ENCODE results near the gene CABP5.
"Not testable (repeated sequence)": the region's sequence is repeated elsewhere in the genome, so short reads cannot be mapped to it uniquely, and the experiment has no call there.

Gene CABP5

DNA sequence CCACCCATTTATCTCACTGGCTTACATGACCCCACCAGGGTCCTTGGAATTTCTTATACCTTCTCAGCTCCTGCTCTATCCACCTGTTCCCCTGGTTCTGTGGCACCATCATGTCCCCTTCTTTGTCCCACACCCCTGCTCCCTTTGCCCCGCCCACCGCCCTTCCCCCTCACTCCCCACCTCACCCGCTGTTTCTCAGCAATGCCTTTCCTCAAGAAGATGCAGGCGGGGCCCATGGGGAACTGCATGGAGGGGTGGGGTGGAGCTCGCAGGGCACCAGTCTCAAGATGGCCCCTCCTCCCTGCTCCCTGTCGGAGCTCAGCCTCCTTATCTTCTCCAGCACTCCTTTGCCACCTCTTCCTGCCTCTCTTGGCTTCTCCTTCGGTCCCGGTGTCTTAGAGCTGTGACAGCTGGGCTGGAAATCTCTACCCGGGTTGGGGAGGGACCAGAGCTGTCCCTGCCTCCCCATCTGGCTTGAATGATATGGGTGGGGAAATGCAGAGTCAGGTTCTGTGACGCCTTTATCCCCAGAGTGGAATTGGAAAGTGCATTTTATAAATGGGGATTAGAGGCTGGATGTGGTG is at the start of gene CABP5:
TSS of gene CABP5 (minus strand) at position 405 of the 584 bp plus-strand sequence. CDS start at position 248, 157 bp downstream.
- Mint-ChIP-seq H3K4me3 (no peak within 1 kb of the TSS), H3K4me1 (ENCODE audit: low read depth) (no peaks in the 10 kb centered on the region), H3K9me3 (no peaks in the 10 kb centered on the region), H3K36me3 (ENCODE audit: low read depth) (no peaks in the 10 kb centered on the region), H3K27me3 (ENCODE audit: low read depth) (no peaks in the 10 kb centered on the region), H3K27ac (no peak within 1 kb of the TSS)

DNA sequence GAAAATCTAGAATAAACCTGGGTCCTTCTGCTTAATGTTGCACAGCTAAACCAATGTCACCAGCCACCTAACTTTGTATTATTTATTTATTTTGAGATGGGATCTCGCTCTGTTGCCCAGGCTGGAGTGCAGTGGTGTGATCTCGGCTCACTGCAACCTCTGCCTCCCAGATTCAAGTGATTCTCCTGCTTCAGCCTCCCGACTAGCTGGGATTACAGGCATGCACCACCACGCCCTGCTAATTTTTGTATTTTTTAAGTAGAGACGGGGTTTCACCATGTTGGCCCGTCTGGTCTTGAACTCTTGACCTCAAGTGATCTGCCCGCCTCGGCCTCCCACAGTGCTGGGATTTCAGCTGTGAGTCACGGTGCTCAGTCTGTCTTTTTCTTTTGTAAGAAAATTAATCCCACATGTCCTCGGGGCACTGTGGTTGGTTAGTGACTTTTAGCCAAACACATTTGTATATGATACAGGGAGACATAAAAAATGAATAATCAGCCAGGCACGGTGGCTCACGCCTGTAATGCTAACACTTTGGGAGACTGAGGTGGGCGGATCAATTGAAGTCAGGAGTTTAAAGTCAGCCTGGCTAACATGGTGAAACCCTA is 47.3 kb upstream of the CABP5 start:
- peaks cover 12% of the 10 kb centered on the region for H3K9me3 Mint-ChIP-seq
- not testable (repeated sequence) for H3K4me1 Mint-ChIP-seq (ENCODE audit: low read depth); H3K27me3 Mint-ChIP-seq (ENCODE audit: low read depth); H3K4me3 Mint-ChIP-seq; H3K27ac Mint-ChIP-seq
- peaks cover 28% of the 10 kb centered on the region for H3K36me3 Mint-ChIP-seq (ENCODE audit: low read depth)

DNA sequence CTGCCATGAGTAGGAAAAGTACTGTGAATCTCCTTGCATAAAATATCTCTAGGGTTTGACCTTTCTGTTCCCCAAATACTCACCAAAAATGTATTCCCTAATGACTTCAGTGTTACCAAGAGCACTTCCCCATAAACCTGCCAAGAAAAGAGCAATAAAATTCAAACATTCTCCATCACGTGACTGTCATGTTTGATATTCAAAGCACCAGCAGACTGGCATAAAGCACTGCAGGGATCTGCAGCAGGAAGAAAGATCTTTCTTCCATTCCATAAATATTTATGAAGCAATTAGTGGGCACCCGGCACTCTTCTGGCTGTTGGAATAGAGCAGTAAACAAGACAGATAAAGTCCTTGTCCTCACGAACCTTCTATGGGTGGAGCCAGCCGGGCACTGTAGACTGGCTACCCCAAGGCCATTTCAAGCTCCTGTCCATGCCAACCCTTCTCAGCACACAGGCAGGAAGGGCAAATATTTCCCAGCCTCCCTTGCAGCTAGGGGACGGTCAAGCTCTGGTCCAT is 46.5 kb upstream of the CABP5 start:
- no peaks in the 10 kb centered on the region for H3K27me3 Mint-ChIP-seq (ENCODE audit: low read depth)
- no peaks in the 10 kb centered on the region for H3K4me1 Mint-ChIP-seq (ENCODE audit: low read depth)
- no peak overlapping the region for H3K4me3 Mint-ChIP-seq
- H3K9me3 Mint-ChIP-seq: peaks cover 12% of the 10 kb centered on the region
- no peak overlapping the region for H3K27ac Mint-ChIP-seq
- H3K36me3 Mint-ChIP-seq (ENCODE audit: low read depth): peaks cover 22% of the 10 kb centered on the region

DNA sequence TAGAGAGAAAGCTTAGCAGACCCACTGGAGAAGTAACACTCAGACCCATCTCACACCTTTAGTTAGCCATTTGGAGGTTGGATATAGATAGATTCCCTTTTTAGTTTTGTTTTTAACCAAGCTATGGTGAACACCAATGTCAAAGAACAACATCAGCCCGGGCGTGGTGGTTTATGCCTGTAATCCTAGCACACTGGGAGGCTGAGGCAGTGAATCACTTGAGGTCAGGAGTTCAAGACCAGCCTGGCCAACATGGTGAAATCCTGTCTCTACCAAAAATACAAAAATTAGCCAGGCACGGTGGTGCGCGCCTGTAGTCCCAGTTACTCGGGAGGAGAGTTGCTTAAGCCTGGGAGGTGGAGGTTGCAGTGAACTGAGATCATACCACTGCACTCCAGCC is 45.1 kb upstream of the CABP5 start:
- H3K27me3 Mint-ChIP-seq (ENCODE audit: low read depth); H3K27ac Mint-ChIP-seq; H3K4me1 Mint-ChIP-seq (ENCODE audit: low read depth); H3K36me3 Mint-ChIP-seq (ENCODE audit: low read depth); H3K9me3 Mint-ChIP-seq; H3K4me3 Mint-ChIP-seq: not testable (repeated sequence)

DNA sequence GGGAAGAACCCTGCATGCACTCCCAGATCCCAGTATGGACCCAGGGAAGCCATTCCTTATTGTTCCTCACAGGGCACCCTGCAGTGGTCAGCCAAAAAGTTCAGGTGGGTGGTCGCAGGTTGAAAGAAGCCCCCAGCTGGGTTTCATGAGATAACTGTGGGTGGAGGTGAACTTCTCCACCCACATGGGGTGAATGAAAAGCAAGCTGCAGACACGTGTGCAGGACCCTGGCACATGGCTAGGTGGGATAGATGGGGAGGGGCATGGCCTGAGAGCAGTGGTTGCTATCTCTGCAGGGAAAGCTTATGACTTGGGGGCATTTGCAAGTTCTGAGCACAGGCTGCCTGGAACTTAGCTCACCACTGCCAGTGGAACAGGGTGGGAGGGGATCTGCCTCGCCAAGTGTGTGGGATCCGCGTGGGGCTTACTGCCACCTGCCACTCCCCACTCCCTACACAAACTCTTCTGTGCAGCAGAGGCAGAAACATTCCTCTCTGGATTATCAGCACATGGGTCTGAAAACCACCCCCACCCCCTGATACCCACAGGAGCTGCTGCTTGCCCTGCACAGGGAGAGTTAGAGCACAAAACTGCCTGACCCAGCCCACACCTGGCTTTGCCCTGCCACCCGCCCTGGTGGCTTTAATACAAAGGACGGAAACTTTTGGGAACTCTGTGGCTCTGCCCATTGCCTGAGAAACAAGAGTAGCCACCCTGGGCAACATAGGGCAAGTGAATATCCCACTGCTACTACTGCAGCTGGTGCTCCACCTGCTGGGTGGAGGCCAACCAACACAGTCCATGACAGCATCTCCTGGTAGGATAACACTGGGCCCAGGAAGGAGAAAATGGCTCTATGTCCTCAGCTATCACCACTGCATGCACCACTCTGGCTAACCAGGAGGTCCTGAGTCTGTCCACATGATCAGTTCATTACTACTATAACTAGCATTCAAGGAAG is 42.3 kb upstream of the CABP5 start:
- Mint-ChIP-seq H3K36me3 (ENCODE audit: low read depth) (no peaks in the 10 kb centered on the region), H3K4me1 (ENCODE audit: low read depth) (no peaks in the 10 kb centered on the region)

DNA sequence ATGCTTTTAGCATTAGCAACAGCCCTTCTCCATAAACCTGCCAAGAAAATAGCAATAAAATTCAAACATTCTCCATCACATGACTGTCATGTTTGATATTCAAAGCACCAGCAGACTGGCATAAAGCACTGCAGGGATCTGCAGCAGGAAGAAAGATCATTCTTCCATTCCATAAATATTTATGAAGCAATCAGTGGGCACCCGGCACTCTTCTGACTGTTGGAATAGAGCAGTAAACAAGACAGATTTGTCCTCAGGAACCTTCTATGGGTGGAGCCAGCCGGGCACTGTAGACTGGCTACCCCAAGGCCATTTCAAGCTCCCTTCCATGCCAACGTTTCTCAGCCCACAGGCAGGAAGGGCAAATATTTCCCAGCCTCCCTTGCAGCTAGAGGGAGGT is 41.2 kb upstream of the CABP5 start:
- no peaks in the 10 kb centered on the region for H3K27me3 Mint-ChIP-seq (ENCODE audit: low read depth)
- H3K9me3 Mint-ChIP-seq: no peaks in the 10 kb centered on the region
- H3K36me3 Mint-ChIP-seq (ENCODE audit: low read depth): no peaks in the 10 kb centered on the region
- no peaks in the 10 kb centered on the region for H3K4me1 Mint-ChIP-seq (ENCODE audit: low read depth)
- H3K27ac Mint-ChIP-seq: no peak overlapping the region
- no peak overlapping the region for H3K4me3 Mint-ChIP-seq

More for the DNA sequence above, 42.3 kb upstream of the CABP5 start:
- Mint-ChIP-seq H3K9me3 (no peaks in the 10 kb centered on the region), H3K4me3 (no peak overlapping the region), H3K27me3 (ENCODE audit: low read depth) (no peaks in the 10 kb centered on the region), H3K27ac (no peak overlapping the region)

DNA sequence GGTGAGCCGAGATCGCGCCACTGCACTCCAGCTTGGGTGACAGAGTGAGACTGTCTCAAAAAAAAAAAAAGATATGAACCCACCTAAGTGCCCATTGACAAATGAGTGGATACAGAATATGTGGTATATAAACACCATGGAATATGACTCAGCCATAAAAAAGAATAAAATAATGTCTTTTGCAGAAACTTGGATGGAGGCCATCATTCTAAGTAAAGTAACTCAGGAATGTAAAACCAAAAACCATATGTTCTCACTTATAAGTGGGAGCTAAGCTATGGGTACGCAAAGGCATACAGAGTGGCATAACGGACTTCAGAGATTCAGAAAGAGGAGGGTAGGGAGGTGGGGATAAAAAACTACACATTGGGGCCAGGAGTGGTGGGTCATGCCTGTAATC is 37.2 kb upstream of the CABP5 start:
- Mint-ChIP-seq H3K27me3 (ENCODE audit: low read depth) (no peaks in the 10 kb centered on the region), H3K9me3 (no peaks in the 10 kb centered on the region), H3K4me1 (ENCODE audit: low read depth) (no peaks in the 10 kb centered on the region), H3K4me3 (no peak overlapping the region), H3K36me3 (ENCODE audit: low read depth) (no peaks in the 10 kb centered on the region), H3K27ac (no peak overlapping the region)

DNA sequence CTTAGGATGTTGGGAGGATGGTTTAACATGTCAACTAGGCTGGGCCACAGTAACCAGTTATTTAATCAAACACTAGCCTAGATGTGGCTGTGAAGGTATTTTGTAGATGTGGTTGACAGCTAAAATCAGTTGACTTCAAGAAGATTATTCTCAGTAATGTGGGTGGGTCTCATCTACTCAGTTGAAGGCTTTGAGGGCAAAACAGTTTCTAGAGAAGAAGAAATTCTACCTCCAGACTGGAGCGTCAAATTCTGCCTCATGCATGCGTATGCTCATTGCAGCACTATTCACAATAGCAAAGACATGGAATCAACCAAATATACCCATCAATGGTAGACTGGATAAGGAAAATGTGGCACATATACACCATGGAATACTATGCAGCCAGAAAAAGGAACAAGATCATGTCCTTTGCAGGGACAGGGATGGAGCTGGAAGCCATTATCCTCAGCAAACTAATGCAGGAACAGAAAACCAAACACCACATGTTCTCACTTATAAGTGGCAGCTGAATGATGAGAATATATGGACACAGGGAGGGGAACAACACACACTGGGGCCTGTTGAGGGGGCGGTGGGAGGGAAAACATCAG is 26.4 kb upstream of the CABP5 start:
- H3K4me3 Mint-ChIP-seq; H3K27ac Mint-ChIP-seq; H3K36me3 Mint-ChIP-seq (ENCODE audit: low read depth); H3K4me1 Mint-ChIP-seq (ENCODE audit: low read depth); H3K27me3 Mint-ChIP-seq (ENCODE audit: low read depth); H3K9me3 Mint-ChIP-seq: not testable (repeated sequence)

DNA sequence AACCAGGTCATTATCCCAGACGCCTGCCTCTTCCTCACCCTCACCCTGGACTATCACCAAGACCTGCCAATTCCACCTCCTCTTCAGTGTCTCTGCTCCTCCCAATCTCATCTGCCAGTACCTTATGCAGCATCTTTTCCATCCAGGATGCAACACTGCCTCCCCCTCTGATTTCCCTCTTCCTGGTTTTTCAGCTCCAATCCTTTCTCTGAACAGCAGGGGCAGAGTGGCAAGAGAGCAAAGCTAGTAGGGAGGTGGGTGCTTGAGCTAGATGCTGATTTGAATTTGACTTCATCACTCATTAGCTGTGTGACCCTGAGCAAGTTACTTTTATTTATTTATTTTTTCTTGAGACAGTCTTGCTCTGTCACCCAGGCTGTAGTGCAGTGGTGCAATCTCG is 25.6 kb upstream of the CABP5 start:
- Mint-ChIP-seq H3K36me3 (ENCODE audit: low read depth) (peaks cover 6% of the 10 kb centered on the region), H3K27ac (peak overlapping the region; percentile 39), H3K4me3 (no peak overlapping the region)

DNA sequence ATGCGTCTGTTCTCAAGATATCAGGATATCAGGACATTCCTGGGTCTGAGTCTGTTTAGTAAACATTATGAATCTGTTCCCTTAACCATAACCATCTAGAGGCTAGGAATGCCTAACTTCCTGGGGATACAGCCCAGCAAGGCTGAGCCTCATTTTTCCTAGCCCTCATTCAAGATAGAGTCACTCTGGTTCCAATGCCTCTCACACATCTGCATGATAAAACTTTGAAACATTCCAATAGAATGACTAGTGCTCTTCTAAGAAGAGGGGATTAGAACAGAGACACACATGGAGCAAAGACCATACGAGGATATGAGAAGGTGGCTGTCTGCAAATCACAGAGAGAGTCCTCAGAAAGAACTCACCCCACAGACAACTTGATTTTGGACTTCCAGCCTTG is 20.6 kb upstream of the CABP5 start:
- no peaks in the 10 kb centered on the region for H3K27me3 Mint-ChIP-seq (ENCODE audit: low read depth)

More for the DNA sequence above, 25.6 kb upstream of the CABP5 start:
- Mint-ChIP-seq H3K4me1 (ENCODE audit: low read depth) (no peaks in the 10 kb centered on the region), H3K9me3 (no peaks in the 10 kb centered on the region), H3K27me3 (ENCODE audit: low read depth) (no peaks in the 10 kb centered on the region)

DNA sequence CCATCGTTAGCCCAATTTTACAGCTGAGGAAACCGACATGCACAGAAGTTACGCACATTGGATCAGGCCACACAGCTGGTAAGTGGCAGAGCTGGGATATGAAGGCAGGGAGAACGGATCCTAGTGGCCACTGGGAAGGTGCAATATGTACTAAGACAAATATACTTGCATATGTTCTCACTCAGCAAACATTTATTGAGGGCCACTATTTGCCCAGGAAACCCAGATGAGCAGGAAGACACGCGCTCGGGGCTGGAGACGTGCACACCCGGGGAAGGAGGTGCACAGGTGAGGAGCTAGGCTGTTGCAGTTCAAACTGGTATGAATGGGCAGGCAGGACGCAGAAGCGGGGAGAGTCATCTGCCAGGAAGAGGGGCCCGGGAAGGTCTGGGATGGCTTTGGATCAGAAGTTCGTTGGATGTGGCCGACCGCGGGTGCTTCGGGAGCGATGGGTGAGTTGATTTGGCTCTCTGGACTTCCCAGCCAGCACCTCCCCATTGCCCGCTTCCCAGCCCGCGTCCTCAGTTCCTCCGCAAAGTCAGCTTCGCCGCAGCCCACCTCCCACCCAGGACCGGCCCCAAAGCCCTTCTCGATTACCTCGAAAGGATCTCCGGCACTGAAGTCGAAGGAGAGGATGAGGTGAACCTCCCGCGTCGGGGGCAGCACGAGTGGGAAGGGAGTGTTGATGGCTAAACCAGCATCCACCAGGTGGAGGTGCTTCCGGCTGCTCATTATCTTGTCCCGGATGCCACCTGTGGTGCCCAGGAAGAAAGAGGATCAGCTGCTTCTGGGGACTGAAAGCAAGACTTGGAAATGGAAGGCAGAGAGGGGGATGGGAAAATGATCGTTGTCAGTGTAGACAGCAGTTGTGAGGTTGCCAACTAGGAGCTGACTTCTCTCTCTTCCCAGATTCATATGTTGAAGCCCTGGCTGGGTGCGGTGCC is 17.8 kb upstream of the CABP5 start:
- Mint-ChIP-seq H3K27ac (no peak overlapping the region), H3K9me3 (no peaks in the 10 kb centered on the region), H3K36me3 (ENCODE audit: low read depth) (no peaks in the 10 kb centered on the region), H3K27me3 (ENCODE audit: low read depth) (no peaks in the 10 kb centered on the region), H3K4me3 (no peak overlapping the region), H3K4me1 (ENCODE audit: low read depth) (no peaks in the 10 kb centered on the region)

More for the DNA sequence above, 20.6 kb upstream of the CABP5 start:
- Mint-ChIP-seq H3K4me1 (ENCODE audit: low read depth) (no peaks in the 10 kb centered on the region), H3K9me3 (no peaks in the 10 kb centered on the region), H3K4me3 (no peak overlapping the region), H3K36me3 (ENCODE audit: low read depth) (no peaks in the 10 kb centered on the region), H3K27ac (no peak overlapping the region)

DNA sequence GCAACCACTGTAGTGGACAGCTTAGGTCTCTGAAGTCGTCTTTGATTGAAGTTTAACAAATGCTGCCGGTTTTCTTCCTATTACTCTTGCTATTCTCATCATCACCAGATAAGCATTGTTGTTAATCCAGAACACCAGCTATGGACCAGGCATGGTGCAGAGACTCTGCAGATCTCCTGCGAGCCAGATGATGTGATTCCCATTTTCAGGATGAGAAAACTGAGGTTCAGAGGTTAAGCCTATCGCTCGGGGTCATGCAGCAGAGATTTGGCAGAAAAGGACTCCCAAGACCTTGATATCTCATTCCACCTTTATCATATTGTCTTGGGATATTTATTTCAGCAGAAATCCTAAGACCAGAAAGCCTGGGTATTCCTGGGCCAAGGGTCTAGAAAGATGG is 16.5 kb upstream of the CABP5 start:
- Mint-ChIP-seq H3K36me3 (ENCODE audit: low read depth) (no peaks in the 10 kb centered on the region), H3K27ac (no peak overlapping the region), H3K4me3 (no peak overlapping the region), H3K9me3 (no peaks in the 10 kb centered on the region), H3K27me3 (ENCODE audit: low read depth) (no peaks in the 10 kb centered on the region), H3K4me1 (ENCODE audit: low read depth) (no peaks in the 10 kb centered on the region)

DNA sequence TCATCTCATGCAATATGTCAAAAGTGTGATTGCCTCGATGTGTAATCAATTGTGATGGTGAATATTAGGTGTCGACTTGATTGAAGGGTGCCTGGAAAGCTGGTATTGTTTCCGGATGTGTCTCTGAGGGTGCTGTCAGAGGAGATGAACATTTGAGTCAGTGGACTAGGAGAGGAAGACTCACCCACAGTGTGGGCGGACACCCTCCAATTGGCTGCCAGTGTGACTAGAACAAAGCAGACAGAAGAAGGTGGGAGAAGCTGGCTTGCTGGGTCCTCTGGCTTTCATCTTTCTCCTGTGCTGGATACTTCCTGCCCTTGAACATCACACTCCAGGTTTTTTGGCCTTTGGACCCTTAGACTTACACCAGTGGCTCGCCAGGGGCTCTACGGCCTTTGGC is 15.5 kb upstream of the CABP5 start:
- H3K9me3 Mint-ChIP-seq: no peaks in the 10 kb centered on the region

DNA sequence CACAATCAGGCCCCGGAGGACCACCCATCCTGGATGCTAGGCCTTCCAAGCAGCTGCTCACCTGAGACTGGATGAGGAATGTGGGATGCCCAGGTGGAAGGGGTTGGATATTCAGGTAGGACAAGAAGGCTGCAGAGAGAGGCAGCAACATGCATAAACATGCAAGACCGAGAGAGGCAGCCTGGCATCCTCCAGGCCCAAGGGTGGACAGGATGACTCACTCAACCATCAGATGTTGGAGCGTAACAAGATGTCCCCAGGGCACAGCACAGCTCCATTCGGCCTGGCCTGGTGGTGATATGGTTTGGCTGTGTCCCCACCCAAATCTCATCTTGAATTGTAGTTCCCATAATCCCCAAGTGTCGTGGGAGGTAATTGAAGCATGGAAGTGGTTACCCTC is 10.0 kb upstream of the CABP5 start:
- no peaks in the 10 kb centered on the region for H3K4me1 Mint-ChIP-seq (ENCODE audit: low read depth)
- H3K9me3 Mint-ChIP-seq: no peaks in the 10 kb centered on the region
- H3K36me3 Mint-ChIP-seq (ENCODE audit: low read depth): no peaks in the 10 kb centered on the region
- no peaks in the 10 kb centered on the region for H3K27me3 Mint-ChIP-seq (ENCODE audit: low read depth)
- no peak overlapping the region for H3K27ac Mint-ChIP-seq
- no peak overlapping the region for H3K4me3 Mint-ChIP-seq

More for the DNA sequence above, 15.5 kb upstream of the CABP5 start:
- no peak overlapping the region for H3K27ac Mint-ChIP-seq
- no peaks in the 10 kb centered on the region for H3K36me3 Mint-ChIP-seq (ENCODE audit: low read depth)
- no peak overlapping the region for H3K4me3 Mint-ChIP-seq
- H3K4me1 Mint-ChIP-seq (ENCODE audit: low read depth): no peaks in the 10 kb centered on the region
- no peaks in the 10 kb centered on the region for H3K27me3 Mint-ChIP-seq (ENCODE audit: low read depth)
